Fibroblast of skin of scalp (primary cell): ENCODE measurements around the gene PACSIN1.

Source experiments
- DNase-seq: peaks from one replicate; pipeline ENCODE4 v3.0.0-alpha.2; 2013

The PACSIN1 gene

DNA sequence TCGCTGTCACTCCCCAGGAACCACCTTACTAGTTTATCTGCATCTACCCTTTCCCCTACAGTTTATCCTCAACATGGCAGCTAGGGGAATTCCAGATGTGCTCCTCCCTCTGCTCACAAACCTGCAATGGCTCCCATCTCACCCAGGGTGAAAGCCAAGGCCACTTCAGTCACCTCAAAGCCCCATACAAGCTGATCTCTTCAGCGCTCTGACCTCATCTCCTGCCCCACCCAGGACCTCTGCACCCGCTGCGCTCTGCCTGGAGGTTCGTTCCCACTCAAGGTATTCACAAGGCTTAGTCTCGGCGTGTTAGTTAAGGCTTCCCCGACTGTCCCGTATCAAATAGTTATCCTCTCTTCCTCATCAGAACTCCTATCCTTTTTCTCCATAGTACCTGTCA is 118.8 kb downstream of the PACSIN1 start:
- no peak for DNase-seq
